Kidney glomerular epithelial cell (primary cell): Measurements from ENCODE around the gene NKX6-1.

Experiments used
- DNase-seq: peaks from one replicate; lab custom pipeline; 2025; lab: John Stamatoyannopoulos, UW

Gene NKX6-1

DNA sequence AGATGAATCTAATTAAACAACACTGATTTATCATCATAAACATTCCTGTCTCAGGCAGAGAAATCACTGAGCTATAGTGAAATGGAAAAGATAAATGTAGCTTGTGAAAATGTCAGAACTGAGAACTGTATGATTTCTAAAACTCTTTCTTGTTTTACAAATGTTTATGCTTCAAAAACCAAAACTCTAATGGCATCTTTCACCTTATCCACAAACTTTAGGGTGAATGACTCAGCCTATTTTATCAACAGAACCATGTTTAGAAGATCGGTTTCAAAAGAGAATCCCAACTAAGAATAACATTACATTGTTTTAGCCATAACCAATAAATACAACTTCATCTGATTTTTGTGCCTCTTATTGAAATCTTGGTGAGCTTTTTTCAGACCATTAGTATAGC, 21.4 kb downstream of the NKX6-1 start:
- no peak for DNase-seq

DNA sequence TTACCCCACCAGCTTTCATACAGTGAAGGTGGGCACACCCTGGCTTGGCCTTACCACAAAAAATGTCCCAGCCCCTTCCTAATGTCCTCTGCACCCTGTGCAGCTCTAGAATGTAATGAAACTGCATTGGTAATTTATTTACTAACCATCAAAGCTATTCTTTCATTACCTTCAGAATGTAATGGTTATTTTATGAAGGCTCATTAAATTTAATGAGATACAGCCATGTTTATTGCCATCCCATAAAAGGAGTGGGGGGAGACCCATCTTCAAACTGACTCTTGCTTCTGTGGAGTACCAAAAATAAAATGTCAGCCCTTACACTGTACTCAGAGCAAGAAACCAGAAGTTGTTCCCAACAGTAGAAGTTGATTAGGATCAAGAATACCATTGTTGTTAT, 25.0 kb downstream of the NKX6-1 start:
- DNase-seq = no peak

DNA sequence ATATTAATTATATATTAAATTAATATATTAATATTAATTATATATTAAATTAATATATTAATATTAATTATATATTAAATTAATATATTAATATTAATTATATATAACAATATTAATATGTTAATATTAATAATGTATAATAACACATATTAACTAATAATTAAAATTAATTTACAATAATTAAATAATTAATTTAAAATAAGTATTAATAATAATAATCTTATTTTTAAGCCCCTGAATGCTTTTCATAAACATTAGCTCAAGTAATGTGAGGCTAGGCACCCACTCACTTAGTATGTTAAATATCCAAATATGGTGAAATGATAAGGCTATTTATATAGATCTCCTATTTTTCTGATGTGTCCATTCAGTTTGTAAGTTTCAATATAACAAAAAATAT, 26.9 kb downstream of the NKX6-1 start:
- no peak for DNase-seq

DNA sequence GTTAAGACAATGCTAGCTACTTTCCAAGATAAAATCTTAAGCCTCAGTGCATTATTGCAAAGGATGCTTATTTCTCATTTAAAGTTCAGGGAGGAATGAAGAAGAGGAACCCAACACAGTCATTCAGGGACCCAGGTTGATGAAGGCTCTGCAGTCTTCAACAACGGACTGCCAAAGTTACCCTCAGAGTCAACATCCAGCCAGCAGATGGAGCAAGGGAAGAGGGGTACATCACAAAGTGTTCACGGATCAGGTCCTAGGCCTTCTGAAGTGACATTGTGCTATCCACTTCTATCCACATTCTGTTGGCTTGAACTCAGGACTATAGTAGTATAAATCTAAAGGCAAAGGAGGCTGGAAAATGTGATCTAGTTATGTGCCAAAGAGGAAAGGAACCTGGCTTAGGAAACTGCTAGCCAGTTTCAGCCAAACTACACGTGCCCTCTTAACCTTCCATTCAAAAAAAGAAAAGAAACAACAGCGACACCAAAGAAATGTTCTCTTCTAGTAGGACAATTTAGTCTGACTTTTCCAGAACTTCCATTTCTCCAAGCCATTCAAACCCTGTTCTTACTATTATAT, 28.8 kb downstream of the NKX6-1 start:
- no peak for DNase-seq

DNA sequence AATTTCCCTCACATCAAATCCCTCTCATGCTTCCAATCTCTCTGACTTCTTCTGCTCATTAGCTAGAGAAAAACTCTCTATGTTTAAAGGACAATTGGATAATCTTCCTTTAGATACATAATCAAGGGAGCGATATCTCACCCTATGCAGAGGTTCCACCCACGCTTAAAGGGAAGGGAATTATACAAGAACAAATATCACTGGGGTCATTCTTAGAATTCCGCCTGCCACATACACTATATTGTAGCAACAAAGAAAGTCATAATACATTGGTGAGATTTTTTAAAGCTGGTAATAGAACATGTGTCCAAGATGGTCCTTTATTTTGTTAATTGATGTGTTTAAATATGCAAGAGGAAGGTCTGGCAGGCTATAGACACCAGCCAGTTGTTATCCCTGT, 31.5 kb downstream of the NKX6-1 start:
- no peak for DNase-seq

DNA sequence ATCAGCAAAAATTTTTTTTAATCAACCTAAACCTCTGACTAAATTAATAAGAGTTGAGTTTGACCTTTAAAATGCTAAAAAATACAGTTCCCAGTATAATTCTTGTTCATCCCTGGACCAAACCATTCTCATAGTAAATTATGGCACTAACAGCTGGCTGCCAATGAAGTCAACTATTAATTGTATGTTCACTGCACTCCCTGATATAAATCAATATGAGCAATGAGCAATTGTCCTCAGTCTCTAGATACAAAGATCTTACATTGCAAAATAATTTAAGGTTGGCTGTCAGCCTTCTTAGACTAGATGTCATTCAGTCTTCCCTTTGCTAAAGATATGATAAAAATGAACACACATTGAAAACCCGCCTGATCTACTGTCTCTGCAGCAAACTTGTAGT, 39.3 kb downstream of the NKX6-1 start:
- no peak for DNase-seq

DNA sequence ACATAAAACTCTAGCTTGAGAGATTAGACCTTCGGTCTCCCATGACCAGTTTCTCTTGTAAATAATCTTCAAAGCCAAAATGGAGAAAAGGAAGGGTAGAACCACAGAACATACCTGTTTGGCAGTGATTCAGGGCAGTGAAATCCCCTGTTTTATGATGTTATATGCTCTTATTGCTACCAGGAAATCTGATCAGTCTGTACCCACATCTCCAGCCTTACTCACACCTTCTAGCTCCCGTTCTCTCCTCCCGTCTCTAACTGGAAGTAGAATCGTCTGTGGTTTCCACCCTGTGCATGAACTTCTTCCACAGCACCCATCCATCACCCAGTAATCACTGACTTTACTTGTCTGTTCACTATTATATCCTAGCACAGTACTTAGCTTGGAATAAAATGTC, 42.9 kb downstream of the NKX6-1 start:
- DNase-seq = no peak

DNA sequence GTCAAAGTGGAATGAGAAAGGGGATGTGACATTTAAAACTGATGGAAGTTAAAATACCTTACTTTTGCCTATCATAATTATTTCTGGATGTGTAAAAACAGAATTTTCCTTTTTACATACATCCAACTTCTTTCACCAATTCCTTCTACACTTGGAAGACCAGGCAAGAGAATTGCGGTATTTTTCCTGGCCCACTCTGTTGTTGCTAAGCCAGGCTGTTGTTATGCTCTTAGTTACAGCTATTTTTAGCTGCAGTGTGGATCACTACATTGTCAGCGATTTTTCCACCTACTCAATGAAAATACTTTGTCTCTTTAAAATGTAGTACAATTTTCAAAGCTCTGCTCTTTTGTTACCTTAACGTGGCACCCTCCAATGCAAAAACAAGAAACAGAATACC, 43.4 kb downstream of the NKX6-1 start:
- no peak for DNase-seq

DNA sequence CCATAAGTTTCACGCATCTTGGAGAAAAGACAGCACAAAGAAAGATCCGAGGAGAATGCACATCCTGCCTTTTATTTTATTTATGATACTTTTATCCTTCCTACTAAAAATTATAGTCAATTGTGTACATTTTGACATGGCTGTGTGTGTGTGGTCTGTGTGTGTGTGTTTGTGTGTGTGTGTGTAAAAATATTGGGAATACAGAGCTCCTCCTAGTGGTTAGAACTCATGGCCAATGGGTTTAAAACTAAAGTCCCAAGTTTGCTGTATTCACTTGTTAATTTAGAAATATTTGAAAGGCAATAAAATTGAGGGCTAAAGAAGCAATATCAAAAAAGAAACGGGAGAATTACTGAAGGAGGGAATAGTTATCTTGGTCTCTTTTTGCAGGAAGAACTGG, 47.5 kb downstream of the NKX6-1 start:
- DNase-seq = peak; percentile 2

DNA sequence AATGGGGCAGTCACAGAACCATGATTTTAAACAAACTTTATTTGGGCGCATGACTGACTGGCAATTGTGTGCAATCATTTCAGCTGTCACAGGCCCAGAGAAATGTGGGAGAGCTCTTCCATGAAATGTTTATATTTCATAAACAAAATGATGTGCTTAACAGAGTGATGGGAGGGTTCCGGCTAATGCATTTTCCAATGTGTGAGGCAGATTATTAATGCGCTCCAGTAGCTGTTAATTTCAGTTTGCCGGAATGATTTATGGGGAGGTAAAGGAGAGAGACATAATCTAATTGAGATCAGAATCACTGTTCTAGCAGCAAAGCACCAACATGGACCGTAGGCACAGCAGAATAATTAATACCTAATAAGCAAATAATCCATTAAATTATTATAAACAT, 55.6 kb downstream of the NKX6-1 start:
- DNase-seq = no peak

DNA sequence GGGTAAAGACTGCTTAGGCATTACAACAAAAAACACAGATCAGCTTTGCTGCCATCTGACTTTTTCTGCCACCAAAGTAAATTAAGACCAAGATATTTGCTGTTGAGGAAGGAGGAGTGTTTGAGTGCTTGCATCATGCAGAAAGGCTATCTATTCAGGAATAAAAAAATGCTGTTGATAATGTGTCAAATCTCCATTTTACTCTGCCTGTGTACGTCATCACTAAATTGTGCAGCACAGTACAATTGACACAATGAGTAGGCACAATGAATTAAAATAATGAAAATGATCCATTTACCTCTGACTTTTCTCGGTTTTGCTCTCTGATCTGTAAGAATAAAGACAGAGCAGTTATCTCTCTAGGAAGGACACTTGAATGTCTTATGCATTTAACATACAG, 56.3 kb downstream of the NKX6-1 start:
- DNase-seq = no peak
